Activated T-cell treated with anti-CD3 and anti-CD28 coated beads for 48 hours (primary cell): Measurements from ENCODE around the gene ZBTB7C.

Source experiments
- DNase-seq: peaks from one replicate; pipeline ENCODE4 v3.0.0-alpha.2; 2020; ENCODE audit warnings: low read depth

ZBTB7C gene

GRCh38 chr18:48137374-48138081, 271.7 kb downstream of the ZBTB7C start:
- no peak for DNase-seq

- DNase-seq, result no peak
These were observed 272.3 kb downstream of the ZBTB7C start for GRCh38 chr18:48136827-48137373.

DNA sequence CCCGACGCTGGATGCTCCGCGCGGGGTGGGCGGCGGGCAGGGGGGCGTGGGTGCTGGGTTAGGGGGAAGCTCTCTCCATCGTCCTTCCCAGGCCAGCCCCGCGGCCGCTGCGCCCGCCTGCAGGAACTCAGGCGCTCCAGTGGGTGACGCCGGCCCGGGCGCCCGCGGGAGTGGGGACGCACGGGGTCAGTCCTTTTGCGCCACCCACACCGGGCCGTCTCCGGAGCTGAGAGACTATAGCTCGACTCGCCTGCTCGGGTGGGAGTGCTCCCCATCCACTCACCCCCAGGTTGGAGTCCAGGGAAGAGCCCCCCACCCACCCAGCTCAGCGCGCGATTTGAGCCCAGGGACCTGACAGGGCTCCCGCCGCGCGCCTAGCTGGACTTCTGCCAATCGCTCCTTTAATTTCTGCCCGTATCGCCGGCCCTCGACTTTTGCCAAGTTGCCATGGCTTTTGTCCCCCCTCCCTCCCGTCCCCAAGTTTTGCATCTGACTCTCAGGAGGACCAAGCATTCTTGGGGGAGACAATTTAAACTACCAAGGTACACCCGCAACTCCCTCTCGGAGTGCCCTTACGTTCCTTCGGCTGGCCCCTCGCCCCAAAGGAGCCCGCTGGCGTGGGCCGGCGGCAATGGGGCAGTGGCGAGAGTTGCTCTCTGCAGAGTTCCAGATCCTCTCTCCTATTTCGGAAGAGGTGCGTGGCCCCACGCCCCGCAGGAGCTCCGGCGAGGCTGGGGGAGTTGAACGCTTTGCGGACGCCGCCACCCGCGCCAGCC, 272.9 kb downstream of the ZBTB7C start:
- DNase-seq, result no peak

DNA sequence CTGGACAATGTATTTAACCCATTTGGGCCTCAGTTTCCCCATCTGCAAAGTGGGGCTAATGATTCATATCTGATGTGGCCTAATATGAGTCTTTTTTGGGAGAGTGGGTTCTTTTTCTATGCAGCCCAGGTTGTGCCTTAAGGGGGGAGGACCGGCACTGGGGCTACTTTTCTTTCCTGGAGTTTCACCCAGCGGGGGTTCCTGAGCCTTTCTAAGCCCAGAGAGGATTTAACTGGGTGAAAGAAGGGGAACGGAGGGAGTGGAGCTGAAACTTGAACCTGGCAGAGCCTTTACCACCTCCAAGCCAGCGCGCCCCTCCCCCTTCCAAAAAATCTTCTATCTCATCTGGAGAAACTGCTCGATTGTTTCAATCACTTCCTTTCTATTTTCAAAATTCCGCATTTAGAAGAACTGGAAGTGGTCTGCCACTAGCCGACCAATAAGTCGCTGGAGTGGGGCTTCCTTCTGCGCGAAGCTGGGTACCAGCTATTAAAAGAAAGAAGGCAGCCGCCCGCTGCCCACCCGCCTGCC, 273.7 kb downstream of the ZBTB7C start:
- DNase-seq, result no peak

GRCh38 chr18:48134609-48135008, 274.6 kb downstream of the ZBTB7C start:
- no peak for DNase-seq

GRCh38 chr18:48133671-48134251, 275.4 kb downstream of the ZBTB7C start:
- DNase-seq, result no peak

GRCh38 chr18:48132797-48133655, 276.2 kb downstream of the ZBTB7C start:
- DNase-seq, result no peak

GRCh38 chr18:48131042-48131441, 278.1 kb downstream of the ZBTB7C start:
- DNase-seq, result no peak

DNA sequence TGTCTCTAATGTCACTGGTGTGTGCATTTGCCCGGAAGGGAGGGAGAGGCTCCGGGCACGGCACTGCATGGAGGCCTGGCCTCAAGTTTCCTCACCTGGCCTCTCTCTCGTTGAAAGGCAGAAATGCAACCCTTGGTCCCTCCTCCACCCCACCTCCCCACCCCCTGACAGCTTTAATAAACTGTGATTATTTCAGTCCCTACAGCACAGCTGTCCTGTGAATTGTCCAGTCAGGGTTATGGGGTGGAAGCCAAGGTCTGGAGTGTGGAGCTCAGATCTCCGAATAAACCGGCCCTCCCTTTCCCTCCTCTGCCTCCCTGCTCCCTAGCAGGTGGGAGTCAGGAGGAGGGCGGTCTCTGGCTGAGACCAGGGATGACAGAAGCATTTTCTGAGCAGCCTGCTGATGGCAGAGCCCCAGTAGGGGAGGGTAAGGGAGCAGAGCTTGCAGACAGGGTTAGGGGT, 279.5 kb downstream of the ZBTB7C start:
- DNase-seq, result no peak

GRCh38 chr18:48127606-48128005, 281.6 kb downstream of the ZBTB7C start:
- no peak for DNase-seq

GRCh38 chr18:48126240-48126639, 282.9 kb downstream of the ZBTB7C start:
- DNase-seq, result no peak

DNA sequence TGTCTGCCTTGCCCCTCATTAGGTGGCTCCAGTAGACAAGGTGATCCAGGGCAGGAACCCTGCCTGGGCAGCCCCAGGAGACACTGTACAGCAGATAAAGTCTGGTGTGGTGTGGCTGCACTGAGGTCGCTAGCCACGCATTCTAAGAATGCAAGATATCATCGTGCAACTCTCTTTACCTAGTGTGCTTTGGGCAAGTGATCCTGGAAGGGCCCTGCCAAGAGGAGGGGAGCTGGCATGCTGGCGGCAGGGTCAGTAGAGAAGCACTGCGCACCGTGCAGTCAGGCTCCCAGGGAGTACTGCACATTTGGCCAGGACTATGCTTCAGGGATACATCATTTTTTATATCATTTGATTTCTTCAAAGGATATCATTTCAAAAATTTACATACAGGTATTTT, 283.5 kb downstream of the ZBTB7C start:
- no peak for DNase-seq

- DNase-seq, result peak; percentile 42
These were observed 284.1 kb downstream of the ZBTB7C start for GRCh38 chr18:48124857-48125626.

DNA sequence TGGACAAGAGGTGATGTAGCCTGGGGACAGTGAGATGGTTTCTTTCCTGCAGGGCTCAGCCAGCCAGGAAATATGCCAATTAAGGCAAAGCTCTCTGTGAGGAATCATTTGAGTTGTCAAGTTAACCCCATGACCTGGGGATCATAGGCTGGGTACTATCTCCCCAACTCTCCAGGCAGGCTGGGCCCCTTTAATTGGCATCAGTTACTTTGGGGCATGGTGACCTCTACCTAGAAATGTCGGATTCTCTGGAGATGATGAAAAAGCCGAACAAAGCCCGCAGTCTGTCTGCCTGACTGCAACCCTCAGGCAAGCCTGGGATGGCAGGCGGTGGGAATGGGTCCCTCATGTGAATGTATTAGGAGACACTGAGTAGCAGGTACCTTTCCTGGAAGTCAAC, 285.2 kb downstream of the ZBTB7C start:
- DNase-seq, result no peak

GRCh38 chr18:48123324-48123723, 285.9 kb downstream of the ZBTB7C start:
- DNase-seq, result no peak

GRCh38 chr18:48122816-48123215, 286.4 kb downstream of the ZBTB7C start:
- DNase-seq, result no peak

DNA sequence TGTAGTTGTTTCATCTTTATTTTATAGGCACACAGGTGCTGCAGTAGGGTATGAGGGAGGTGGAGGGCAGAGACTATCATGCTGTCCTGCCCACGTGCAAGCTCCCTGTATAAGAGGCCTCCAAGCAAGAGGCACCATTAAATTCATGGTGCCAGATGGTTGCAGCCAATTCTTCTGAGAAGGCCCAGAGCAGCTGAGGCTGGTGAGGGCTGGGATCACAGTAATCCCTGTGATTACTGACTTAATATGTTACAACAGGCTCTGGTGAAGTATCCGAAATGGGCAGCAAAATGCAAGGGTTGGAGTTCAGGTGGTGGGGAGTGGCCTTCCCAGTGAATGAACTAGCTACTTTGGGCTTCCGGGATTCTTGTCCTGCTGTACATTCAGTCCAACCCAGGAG, 286.8 kb downstream of the ZBTB7C start:
- no peak for DNase-seq

GRCh38 chr18:48121752-48122151, 287.4 kb downstream of the ZBTB7C start:
- DNase-seq, result no peak

GRCh38 chr18:48119204-48119603, 290.0 kb downstream of the ZBTB7C start:
- DNase-seq, result no peak

GRCh38 chr18:48116873-48117630, 292.1 kb downstream of the ZBTB7C start:
- no peak for DNase-seq
